ENCODE measurements around the gene SPEN. TPM values are rescaled to one million over a fixed set of nuclear protein-coding genes. Genes with fewer than 3 reads are reported as not detected.

Gene SPEN
- total and polyA plus RNA-seq, 10 of the 15 experiments (the other 5 are each of a cell fraction or from before 2014, with no cell fraction given) = 5.2 to 58.7 (median 20.1) TPM

DNA sequence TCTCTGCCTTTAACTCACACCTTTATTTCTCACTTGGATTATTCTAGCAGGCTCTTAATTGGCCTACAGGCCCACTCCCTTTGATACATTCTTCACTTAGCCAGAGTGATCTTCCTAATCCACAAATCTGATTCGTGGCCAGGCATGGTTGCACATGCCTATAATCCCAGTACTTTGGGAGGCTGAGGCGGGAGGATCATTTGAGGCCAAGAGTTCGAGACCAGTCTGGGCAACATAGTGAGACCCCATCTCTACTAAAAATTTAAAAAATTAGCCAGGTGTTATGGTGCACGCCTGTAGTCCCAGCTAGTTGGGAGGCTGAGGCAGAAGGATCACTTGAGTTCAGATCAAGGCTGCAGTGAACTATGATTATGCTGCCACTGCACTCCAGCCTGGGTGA is 126.3 kb downstream of the SPEN start:
- no peak overlapping the region for H3K27ac ChIP-seq (ENCODE audit: control insufficient read depth, insufficient read depth)
- peaks cover 10% of the 10 kb centered on the region; the same call in 2 of the 3 replicates for H3K9me3 ChIP-seq (replicated peaks; ENCODE audit: control insufficient read depth, insufficient read depth, low read length)
- ATAC-seq (no peak), FAIRE-seq (no peak), DNase-seq (ENCODE audit: low read depth, low spot score) (no peak)
- ChIA-PET RAD21 (ENCODE audit: unreplicated experiment) (interaction anchor here (0.8 to 5.3 kb wide), 13 partner anchors 12 to 158 kb away, joined by 3 to 116 read pairs (median 4); partner anchors contain the start of gene SPEN), CTCF (interaction anchor here (0.6 to 5.1 kb wide), 3 partner anchors 11 to 391 kb away, joined by 3 to 68 read pairs (median 8); no protein-coding TSS in a partner anchor), SMC1A (ENCODE audit: uncharacterized antibody, unreplicated experiment) (interaction anchor here (0.7 to 5.0 kb wide), 12 partner anchors 9 to 158 kb away, joined by 3 to 53 read pairs (median 4); no protein-coding TSS in a partner anchor), POLR2A (interaction anchor here (0.6 to 3.5 kb wide), 8 partner anchors 10 to 139 kb away, joined by 3 to 45 read pairs (median 4); no protein-coding TSS in a partner anchor)
- TF ChIP-seq, protein P1, sequence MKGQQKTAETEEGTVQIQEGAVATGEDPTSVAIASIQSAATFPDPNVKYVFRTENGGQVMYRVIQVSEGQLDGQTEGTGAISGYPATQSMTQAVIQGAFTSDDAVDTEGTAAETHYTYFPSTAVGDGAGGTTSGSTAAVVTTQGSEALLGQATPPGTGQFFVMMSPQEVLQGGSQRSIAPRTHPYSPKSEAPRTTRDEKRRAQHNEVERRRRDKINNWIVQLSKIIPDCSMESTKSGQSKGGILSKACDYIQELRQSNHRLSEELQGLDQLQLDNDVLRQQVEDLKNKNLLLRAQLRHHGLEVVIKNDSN (IDR thresholded peaks at IDR 0.05; ENCODE audit: borderline replicate concordance, extremely low read length, insufficient read depth, low read depth, low read length) = no peak
- TF ChIP-seq CBX3 (IDR thresholded peaks at IDR 0.05; ENCODE audit: borderline replicate concordance, low read depth) (no peak), KLF5 (IDR thresholded peaks at IDR 0.05; ENCODE audit: partially characterized antibody) (no peak), GABPA (IDR thresholded peaks at IDR 0.05; ENCODE audit: low read depth) (no peak), IKZF1 (conservative IDR thresholded peaks at IDR 0.05) (no peak), DPF2 (IDR thresholded peaks at IDR 0.05) (no peak), PAX5 (IDR thresholded peaks at IDR 0.05; ENCODE audit: borderline replicate concordance, low read depth, low read length) (no peak), SIN3A (IDR thresholded peaks at IDR 0.05; ENCODE audit: low read depth, low read length) (no peak), ASH2L (IDR thresholded peaks at IDR 0.05; ENCODE audit: borderline replicate concordance, low read depth) (no peak), RELA (IDR thresholded peaks at IDR 0.05; ENCODE audit: borderline replicate concordance, partially characterized antibody) (no peak), USF2 (IDR thresholded peaks at IDR 0.05; ENCODE audit: borderline replicate concordance, low read depth, low read length) (no peak), TAF1 (IDR thresholded peaks at IDR 0.05; ENCODE audit: borderline replicate concordance, low read depth, low read length) (no peak)
- TF ChIP-seq, protein P2, sequence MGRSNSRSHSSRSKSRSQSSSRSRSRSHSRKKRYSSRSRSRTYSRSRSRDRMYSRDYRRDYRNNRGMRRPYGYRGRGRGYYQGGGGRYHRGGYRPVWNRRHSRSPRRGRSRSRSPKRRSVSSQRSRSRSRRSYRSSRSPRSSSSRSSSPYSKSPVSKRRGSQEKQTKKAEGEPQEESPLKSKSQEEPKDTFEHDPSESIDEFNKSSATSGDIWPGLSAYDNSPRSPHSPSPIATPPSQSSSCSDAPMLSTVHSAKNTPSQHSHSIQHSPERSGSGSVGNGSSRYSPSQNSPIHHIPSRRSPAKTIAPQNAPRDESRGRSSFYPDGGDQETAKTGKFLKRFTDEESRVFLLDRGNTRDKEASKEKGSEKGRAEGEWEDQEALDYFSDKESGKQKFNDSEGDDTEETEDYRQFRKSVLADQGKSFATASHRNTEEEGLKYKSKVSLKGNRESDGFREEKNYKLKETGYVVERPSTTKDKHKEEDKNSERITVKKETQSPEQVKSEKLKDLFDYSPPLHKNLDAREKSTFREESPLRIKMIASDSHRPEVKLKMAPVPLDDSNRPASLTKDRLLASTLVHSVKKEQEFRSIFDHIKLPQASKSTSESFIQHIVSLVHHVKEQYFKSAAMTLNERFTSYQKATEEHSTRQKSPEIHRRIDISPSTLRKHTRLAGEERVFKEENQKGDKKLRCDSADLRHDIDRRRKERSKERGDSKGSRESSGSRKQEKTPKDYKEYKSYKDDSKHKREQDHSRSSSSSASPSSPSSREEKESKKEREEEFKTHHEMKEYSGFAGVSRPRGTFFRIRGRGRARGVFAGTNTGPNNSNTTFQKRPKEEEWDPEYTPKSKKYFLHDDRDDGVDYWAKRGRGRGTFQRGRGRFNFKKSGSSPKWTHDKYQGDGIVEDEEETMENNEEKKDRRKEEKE (IDR thresholded peaks at IDR 0.05) = no peak
- TF ChIP-seq, protein P3, sequence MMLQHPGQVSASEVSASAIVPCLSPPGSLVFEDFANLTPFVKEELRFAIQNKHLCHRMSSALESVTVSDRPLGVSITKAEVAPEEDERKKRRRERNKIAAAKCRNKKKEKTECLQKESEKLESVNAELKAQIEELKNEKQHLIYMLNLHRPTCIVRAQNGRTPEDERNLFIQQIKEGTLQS (IDR thresholded peaks at IDR 0.05; ENCODE audit: borderline replicate concordance, extremely low read depth, low read depth, low read length) = no peak
- no peaks in the 10 kb centered on the region for H4K20me1 ChIP-seq (ENCODE audit: control insufficient read depth, insufficient read depth)
- H3K4me3 ChIP-seq = peak overlapping the region; percentile 95; the same call in 1 of the 2 replicates
- H3K9ac ChIP-seq (ENCODE audit: control insufficient read depth, insufficient read depth, low read length) = no peak overlapping the region
- no TSS peak for BruUV-seq (replicated peaks)
- no peak overlapping the region; the same call in 1 of the 2 replicates for H3K4me2 ChIP-seq (ENCODE audit: control insufficient read depth, insufficient read depth)
- H3K4me1 ChIP-seq (ENCODE audit: control insufficient read depth, insufficient read depth, low read length) = peaks cover 4% of the 10 kb centered on the region
- intact Hi-C loops (cut with micrococcal nuclease; ENCODE audit: unreplicated experiment) (loop anchor here (10.0 kb wide), 1 partner anchor 449 kb away; the partner anchor contains the start of genes CASP9 and DNAJC16), in situ Hi-C loops (cut with MboI) (no loop called here)
- 94% methylated on average over 4 of the region's 4 CpGs for WGBS (ENCODE audit: insufficient coverage, insufficient replicate concordance, low lambda C conversion rate, missing lambda C conversion rate)
- peaks cover 20% of the 10 kb centered on the region for H3K79me2 ChIP-seq (ENCODE audit: control insufficient read depth, insufficient read depth, low read length)
- H3K27me3 ChIP-seq (replicated peaks in 1 of 2; ENCODE audit: control insufficient read depth in 2 of 2, insufficient read depth in 2 of 2, low read length in 1 of 2) = no peaks in the 10 kb centered on the region
- H3K36me3 ChIP-seq (ENCODE audit: control insufficient read depth in 2 of 2, insufficient read depth in 2 of 2, low read length in 1 of 2) = peaks cover 10 to 22% of the 10 kb centered on the region in 2 experiments
- H2AFZ ChIP-seq (ENCODE audit: control insufficient read depth, low read depth, low read length) = no peak overlapping the region
